Uterus (tissue), 4 donors: ENCODE results near the gene RNASET2. TPM values are rescaled to one million over a fixed set of nuclear protein-coding genes. Genes with fewer than 3 reads are reported as not detected.

Experiments
- DNase-seq, 2 donors: peaks; one replicate each; pipeline ENCODE4 v3.0.0-alpha.2; 2019 to 2020
- H3K27ac ChIP-seq, 2 donors: fragments of 200-600 bp; sonication (generic); 1 replicate in 1 of 2; 2 replicates in 1 of 2; pipeline ENCODE4 v1.5.1; 2016 to 2018
- H3K27me3 ChIP-seq, 2 donors: fragments of 200-600 bp; sonication (generic); one replicate each; pipeline ENCODE4 v1.5.1; 2018 to 2019; ENCODE audit warnings: control low read depth in 1 of 2
- H3K36me3 ChIP-seq, 2 donors: fragments of 200-600 bp; sonication (generic); one replicate each; pipeline ENCODE4 v1.5.1; 2019; ENCODE audit warnings: control low read depth in 1 of 2
- H3K4me1 ChIP-seq, 2 donors: fragments of 200-600 bp; sonication (generic); one replicate each; pipeline ENCODE4 v1.5.1; 2018 to 2019; ENCODE audit warnings: control low read depth in 1 of 2
- H3K4me3 ChIP-seq, 2 donors: fragments of 200-600 bp; sonication (generic); 1 replicate in 1 of 2; 2 replicates in 1 of 2; pipeline ENCODE4 v1.5.1; 2018 to 2019; ENCODE audit warnings: mild to moderate bottlenecking in 1 of 2
- H3K9me3 ChIP-seq, 2 donors: fragments of 200-600 bp; sonication (generic); one replicate each; pipeline ENCODE4 v1.5.1; 2019; ENCODE audit warnings: control low read depth in 1 of 2
- POLR2A ChIP-seq, 2 donors: fragments of 450-650 bp; IDR thresholded peaks; one replicate each; pipeline ENCODE4 v1.6.1; 2016; ENCODE audit warnings: antibody characterized with exemption in 2 of 2, mild to moderate bottlenecking in 1 of 2, moderate library complexity in 1 of 2
- intact Hi-C: fragments of 100-400 bp; cut with DNase I; formaldehyde crosslinking; loops from one replicate; pipeline ENCODE4 v1.15.1; 2023; ENCODE audit warnings: low total_unique reads
- total RNA-seq, 4 donors: library from RNA; depleted of rRNA in 3 of 4; stranded (reverse); fragments of >200 nt in 3 of 4; gene quantifications; one replicate each; pipeline versions ENCODE4 v1.1.0 to v1.2.4, GENCODE V29; 2014 to 2023
- TF ChIP-seq, protein P1 (sequence below), 4 experiments: fragments of 200-600 bp in 2 of 4; fragments of 450-650 bp in 2 of 4; sonication (generic) in 2 of 4; IDR thresholded peaks; one replicate each; pipeline ENCODE4 v1.5.1; 2016 to 2019; ENCODE audit warnings: antibody characterized with exemption in 4 of 4, mild to moderate bottlenecking in 2 of 4, moderate library complexity in 1 of 4
- donor health status: DM: yes; HTN: yes; CAD: no.

RNASET2 gene
- total RNA-seq, 4 donors from 2014 or later = 22.0 to 184 (median 30.3) TPM

GRCh38 chr6:166999145-166999883, 43.0 kb upstream of the RNASET2 start, which contains the start of gene CEP43:
CEP43 (plus strand) TSS chr6:166999397; CDS start chr6:166999413, 16 bp downstream.
- peak; percentile 22 to 31 for TF ChIP-seq POLR2A (IDR thresholded peaks at IDR 0.05)
- TF ChIP-seq, protein P1, sequence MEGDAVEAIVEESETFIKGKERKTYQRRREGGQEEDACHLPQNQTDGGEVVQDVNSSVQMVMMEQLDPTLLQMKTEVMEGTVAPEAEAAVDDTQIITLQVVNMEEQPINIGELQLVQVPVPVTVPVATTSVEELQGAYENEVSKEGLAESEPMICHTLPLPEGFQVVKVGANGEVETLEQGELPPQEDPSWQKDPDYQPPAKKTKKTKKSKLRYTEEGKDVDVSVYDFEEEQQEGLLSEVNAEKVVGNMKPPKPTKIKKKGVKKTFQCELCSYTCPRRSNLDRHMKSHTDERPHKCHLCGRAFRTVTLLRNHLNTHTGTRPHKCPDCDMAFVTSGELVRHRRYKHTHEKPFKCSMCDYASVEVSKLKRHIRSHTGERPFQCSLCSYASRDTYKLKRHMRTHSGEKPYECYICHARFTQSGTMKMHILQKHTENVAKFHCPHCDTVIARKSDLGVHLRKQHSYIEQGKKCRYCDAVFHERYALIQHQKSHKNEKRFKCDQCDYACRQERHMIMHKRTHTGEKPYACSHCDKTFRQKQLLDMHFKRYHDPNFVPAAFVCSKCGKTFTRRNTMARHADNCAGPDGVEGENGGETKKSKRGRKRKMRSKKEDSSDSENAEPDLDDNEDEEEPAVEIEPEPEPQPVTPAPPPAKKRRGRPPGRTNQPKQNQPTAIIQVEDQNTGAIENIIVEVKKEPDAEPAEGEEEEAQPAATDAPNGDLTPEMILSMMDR (IDR thresholded peaks at IDR 0.05) = peak in 2 of 4 experiments; percentile 5 to 23
- Histone ChIP-seq H3K4me1 (peaks cover 0 to 10% of the 10 kb centered on the region in 2 donors), H3K27ac (peak within 1 kb of the TSS; percentile 51 to 71), H3K9me3 (no peaks in the 10 kb centered on the region), H3K4me3 (peak within 1 kb of the TSS; percentile 86 to 100), H3K36me3 (no peaks in the 10 kb centered on the region), H3K27me3 (no peaks in the 10 kb centered on the region)
- intact Hi-C loops = no loop called here
- DNase-seq = peak; percentile 94 to 95

GRCh38 chr6:166998256-166999144, 42.1 kb upstream of the RNASET2 start:
- no peaks in the 10 kb centered on the region for H3K9me3 ChIP-seq
- no peaks in the 10 kb centered on the region for H3K36me3 ChIP-seq
- peak overlapping the region; percentile 86 to 100 for H3K4me3 ChIP-seq
- H3K4me1 ChIP-seq = peaks cover 0 to 10% of the 10 kb centered on the region in 2 donors
- TF ChIP-seq POLR2A (IDR thresholded peaks at IDR 0.05) = no peak
- TF ChIP-seq, protein P1 (IDR thresholded peaks at IDR 0.05) = no peak
- peak; percentile 21 to 22 for DNase-seq
- H3K27ac ChIP-seq = peak overlapping the region; percentile 51 to 71
- H3K27me3 ChIP-seq = no peaks in the 10 kb centered on the region
- intact Hi-C loops = no loop called here

- Histone ChIP-seq H3K4me1 (peaks cover 0 to 10% of the 10 kb centered on the region in 2 donors), H3K4me3 (peak overlapping the region; percentile 86 to 100), H3K27ac (peak overlapping the region in 1 of 2 donors; percentile 51), H3K9me3 (no peaks in the 10 kb centered on the region), H3K36me3 (no peaks in the 10 kb centered on the region), H3K27me3 (no peaks in the 10 kb centered on the region)
- DNase-seq = peak; percentile 25 to 30
- no peak for TF ChIP-seq POLR2A (IDR thresholded peaks at IDR 0.05)
- TF ChIP-seq, protein P1 (IDR thresholded peaks at IDR 0.05) = peak in 2 of 4 experiments; percentile 25 to 46
- intact Hi-C loops = no loop called here
Measured at GRCh38 chr6:166997768-166998255, 41.5 kb upstream of the RNASET2 start.

- Histone ChIP-seq H3K36me3 (no peaks in the 10 kb centered on the region), H3K4me1 (peaks cover 0 to 10% of the 10 kb centered on the region in 2 donors), H3K27ac (no peak overlapping the region), H3K4me3 (no peak overlapping the region), H3K27me3 (no peaks in the 10 kb centered on the region), H3K9me3 (no peaks in the 10 kb centered on the region)
- intact Hi-C loops = no loop called here
- DNase-seq = no peak
- no peak for TF ChIP-seq POLR2A (IDR thresholded peaks at IDR 0.05)
- TF ChIP-seq, protein P1 (IDR thresholded peaks at IDR 0.05) = no peak
Measured at GRCh38 chr6:166997348-166997747, 41.0 kb upstream of the RNASET2 start.
